GM18951 (cell line): Measurements from ENCODE around the gene MAP1LC3B.

Experiments
- POLR2A ChIP-seq: IDR thresholded peaks from 4 replicates; pipeline ENCODE4 v1.6.1; 2011; ENCODE audit warnings: mild to moderate bottlenecking; ENCODE audit not compliant: insufficient read length, insufficient read depth; ENCODE audit errors: extremely low read depth
- in situ Hi-C: fragments of 300-500 bp; cut with MboI; formaldehyde crosslinking; loops from one replicate; pipeline ENCODE4 v1.12.0; 2022; ENCODE audit warnings: low sequenced_read_pairs, mixed read lengths, inconsistent platforms; ENCODE audit not compliant: unreplicated experiment

The MAP1LC3B gene

DNA sequence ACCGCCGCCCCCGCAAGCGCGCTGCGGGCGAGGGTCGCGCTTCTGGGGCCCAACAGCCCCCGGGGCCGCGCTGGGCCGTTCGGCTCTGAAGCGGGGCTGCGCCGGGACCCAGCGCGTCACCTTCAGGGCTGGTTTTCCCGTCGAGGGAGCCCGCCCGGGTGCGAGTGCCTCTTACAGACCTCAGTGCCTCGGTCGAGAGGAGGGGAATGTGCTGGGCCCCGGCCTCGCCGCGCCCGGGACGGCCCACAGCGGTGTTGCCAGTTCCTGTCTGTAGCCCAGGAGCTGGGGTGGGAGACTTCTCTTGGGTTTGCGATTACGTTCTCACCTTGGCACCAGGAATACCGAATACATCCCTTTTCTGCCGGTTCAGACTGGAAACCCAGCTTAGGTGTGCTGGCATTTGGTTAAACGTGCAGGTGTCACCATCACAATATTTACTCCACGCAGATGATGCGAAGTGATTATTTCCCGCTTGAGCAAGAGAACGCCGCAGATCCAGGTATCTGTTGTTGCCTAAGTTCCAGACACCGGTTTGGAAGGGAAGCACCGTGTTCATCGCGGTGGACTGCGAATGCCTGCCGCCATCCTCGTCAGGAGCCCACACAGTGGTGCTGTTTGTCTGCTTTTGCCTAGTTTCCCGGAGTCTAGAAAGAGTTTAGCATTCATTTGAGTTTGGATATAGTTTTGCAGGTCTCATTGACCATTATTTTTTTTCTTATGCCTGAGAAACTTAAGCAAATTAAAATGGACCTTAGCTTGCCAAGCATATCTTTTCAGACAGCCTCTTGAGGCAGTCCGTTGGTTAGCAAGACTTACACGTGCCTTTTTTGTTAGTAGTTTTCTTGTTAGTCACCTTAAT, 914 bp downstream of the MAP1LC3B start:
- in situ Hi-C loops, result no loop called here
- TF ChIP-seq POLR2A, result no peak

DNA sequence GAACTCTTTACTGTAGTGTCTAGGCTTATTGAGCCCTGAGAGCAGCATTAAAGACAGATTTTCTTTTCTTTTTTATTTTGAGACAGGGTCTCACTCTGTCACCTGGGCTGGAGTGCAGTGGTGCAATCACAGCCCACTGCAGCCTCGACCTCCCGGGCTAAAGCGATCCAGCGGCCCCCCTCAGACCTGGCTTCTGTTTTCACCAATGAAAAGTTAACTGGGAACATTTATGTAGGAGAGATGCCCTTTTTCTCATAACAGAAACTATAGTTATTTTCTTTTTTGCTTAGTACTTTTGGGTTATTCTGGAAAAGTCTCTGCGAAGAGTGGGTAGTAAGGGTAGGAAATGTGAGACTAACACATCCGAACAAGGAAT, 1.5 kb downstream of the MAP1LC3B start:
- TF ChIP-seq POLR2A, result no peak
- in situ Hi-C loops, result no loop called here

DNA sequence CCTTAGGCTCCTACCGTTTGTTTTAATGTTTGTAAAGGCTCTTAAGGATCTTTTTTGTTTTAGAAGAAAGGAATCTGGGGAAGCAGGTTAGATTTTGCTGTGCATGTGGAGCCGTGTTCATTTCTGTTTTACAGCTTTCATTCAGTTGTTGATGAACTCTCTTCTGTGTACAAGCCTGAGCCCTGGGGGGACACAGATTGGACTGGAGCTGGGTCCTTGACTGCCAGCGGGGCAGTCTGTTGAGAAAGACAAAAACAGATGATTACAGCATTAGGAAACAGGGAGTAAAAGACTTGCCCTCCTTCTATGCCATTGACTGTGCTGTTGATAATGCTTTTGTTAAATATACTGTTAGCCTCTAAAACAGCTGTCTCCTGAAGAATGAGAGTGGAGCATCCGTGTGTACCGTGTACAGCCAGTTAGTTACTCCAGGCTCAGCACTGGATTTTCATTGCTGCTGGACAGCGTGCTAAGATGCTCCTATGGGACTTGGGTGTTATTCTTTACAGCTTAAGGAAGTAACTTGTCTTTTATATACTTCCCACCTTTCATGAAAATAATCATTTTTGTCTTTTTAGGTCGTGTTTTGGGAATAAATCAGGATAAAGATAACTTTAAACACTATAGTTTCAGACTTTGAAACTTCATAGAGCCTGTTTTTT, 3.2 kb downstream of the MAP1LC3B start:
- no peak for TF ChIP-seq POLR2A
- in situ Hi-C loops, result no loop called here

DNA sequence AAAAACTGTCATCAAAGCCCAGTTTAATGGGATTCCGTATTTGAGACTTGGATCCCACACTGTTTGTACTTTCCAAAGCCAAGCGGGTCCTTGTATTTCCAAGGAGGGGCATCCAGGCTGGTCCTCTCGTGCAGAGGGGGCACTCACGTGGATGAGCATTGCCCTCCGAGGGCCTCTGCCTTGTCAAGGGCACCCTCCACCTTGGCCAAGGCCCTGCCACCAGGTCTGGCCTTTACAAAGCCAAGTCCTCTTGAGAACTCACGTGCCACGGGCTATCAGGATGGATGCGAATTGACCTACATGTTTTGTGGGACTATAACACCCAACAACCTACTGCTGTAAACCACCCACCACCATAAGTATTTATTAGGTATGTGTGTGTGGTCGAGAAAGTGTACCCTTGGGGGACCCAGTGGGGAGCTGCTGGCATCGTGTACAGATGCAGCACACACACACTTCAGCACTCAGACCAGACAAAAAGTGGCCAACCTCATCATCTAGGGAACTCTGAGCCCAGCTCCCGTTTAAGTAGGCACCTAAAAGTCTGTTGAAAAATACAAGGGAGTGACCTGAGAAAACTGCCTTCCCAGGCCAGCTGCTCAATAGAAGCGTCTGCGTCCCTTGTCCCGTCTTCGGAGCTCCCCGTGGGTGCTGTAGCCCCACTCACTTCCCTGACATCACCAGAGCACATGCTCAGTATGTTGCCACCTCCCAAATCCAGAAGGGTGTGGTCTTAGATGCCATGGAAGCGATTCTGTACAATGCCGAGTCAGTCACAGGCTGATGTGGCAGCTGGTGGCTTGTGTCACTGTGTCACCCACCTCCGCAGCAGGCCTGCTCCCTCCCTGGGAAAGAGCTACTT, 12.9 kb downstream of the MAP1LC3B start:
- TF ChIP-seq POLR2A, result no peak
- in situ Hi-C loops, result no loop called here

DNA sequence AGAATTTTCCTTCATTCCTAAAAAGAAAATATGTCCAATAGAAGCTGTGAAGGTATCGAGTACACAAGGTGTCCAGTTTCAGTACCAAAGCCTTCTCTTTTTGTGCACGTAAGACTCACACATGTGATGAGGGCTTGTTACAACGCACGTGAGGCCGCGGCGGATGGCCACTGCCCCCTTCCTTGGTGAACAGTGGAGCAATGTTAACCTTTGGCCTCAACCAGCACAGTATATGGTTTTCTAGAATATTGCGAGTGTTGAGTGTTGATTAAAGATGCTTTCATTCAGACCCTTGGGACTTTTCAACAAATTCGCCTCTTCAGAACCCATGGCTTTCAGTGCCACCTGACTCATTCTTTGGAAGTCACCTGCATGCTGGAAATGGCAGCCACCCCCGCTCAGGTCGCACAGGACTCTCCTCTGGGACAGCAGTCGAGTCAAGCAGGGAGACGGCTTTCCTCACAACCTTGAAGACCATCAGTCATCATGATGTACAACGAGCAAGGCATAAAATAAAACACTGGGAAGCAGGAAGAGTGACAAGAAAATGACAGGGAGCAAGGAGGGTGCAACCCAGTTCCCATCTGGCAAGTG, 14.5 kb downstream of the MAP1LC3B start:
- no peak for TF ChIP-seq POLR2A
- in situ Hi-C loops, result no loop called here

DNA sequence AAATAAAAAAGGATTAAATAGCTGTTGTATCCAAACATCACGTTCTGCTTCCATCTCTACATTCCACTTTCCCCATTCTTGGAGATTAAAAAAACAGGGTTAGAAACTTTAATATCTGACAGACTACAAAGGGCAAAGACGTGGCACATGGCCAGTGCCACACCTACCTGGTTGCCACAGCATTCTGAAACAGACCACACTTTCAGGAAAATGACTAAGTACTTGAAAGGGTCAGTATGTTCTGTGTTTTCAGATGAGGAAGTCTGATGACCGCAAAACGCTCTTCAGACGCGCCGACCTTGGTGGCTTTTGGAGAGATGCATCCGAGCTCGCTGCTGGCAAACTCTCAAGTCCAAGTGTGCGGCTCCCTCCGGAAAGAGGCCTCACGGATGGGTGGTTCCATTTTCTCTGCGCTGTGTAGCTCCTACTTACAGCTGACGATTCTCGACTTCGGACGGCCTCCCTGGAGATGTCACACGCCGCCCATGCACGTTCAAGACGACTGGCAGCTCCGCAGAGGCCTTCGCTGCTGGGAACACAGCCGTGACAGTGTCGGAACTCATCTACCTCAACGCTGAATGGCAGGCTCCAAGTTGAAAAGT, 15.5 kb downstream of the MAP1LC3B start:
- no peak for TF ChIP-seq POLR2A
- in situ Hi-C loops, result no loop called here

DNA sequence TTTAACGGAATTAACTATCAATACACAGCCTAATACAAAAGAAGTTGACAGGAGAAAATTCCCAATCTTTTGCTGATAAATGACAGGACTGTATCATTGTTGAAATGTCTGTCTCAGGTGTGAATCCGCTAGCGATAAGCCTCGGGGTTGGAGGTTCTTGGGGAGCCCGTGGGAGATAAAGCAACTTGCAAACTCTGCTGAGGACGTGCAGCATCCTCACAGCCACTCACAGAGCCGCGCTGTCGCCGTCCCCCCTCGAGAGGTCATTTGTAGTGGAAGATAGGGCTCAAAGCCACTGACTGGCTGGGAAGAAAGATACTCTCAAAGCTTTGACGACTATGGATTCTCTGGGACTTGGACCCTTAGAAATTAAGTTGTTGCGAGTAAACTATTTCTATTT, 17.0 kb downstream of the MAP1LC3B start:
- TF ChIP-seq POLR2A, result no peak
- in situ Hi-C loops, result no loop called here

DNA sequence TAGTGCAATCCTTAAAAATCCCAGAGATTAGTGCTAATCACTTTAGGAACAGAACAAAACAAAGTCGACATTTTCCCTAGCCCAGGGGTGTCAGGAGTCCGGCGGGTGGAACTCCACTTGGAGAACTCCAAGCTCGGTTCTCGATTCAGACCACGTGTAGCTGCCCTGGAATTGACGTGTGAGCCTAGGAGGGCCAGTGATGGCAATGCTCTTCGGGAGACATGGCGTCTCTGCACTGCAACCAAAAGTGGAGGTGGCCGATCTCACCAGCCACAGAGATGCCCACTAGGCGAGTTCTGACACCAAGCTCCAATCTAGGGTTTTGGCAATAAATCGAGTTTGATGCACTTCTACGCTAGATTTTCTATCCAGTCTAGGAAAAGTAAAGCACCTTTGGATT, 17.6 kb downstream of the MAP1LC3B start:
- TF ChIP-seq POLR2A, result no peak
- in situ Hi-C loops, result no loop called here

DNA sequence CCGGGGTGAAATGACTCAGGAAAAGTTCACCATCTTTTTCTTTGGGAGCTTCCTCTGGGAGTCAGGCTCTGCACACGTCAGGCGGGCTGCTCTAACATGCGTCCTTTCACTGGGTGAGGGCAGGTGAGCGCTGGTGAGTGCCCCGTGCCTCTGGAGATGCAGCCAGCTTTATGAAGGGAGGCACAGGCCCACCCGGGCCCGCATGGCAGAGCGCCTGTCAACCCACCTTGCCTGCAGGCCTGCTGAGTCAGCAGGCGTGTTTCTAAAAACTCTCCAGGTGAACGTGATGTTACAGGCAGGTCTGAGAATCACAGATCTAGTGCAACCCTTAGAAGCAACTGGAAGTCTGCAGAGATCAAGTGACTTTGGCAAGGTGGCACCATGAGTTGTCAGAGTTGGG, 18.4 kb downstream of the MAP1LC3B start:
- no peak for TF ChIP-seq POLR2A
- in situ Hi-C loops, result no loop called here

DNA sequence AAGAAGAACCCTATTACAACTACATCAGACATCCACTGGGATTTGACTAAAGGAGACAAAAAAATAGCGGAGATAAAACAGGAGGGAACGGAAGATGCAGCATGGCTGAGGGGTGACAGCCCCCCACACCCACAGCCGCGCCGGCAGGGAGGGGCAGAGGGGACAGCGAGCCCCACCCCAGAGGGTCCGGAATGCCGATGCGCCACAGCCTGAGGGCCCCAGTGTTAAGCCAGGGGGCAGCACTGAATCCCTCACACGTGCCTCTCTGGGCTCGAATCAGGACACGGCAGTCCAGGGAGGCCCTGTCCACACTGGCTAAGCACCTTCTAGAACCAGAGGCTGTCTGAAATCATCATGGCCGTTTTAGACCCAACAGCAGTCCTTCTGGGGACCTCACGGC, 18.8 kb downstream of the MAP1LC3B start:
- in situ Hi-C loops, result no loop called here

DNA sequence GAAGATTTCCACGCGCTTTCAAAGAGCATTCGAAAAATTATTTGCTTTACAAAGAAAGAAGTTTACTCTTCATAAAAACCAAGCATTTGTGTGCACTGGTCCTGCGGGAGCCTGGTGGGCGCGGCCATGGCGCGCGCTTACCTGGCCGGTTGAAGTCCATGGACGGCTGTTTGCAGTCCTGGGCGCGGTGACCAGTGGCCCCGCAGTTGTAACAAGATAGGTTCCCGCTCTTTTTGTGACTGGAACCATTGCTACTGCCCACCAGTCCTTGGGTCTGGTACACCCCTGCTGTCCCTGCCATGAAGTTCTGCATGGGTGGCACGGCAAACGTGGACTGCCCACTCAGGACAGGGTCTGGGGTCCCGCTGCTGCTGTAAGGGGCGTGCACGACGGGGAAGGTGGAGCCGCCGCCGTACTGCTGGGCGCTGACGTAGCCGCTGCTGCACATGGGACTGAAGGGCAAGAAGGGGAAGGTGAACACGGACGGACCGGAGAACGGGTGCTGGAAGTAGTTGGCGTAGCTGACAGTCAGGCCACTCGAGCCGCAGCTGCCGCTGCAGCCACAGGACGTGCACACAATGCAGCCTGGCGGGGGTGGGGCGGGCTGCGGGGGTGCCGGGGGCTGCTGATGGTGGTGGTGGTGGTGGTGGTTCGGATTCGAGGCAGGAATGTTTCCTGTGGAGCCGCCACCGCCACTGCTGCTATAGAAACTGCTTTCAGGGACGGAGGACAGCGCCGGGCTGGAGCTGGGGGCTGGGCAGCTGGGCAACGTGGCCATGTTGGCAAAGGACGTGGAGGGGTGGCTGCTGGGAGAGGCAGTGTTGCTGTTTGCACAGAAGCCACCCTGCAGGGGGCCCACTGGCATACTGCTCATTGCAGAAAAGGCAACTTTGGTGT, 19.5 kb downstream of the MAP1LC3B start:
- in situ Hi-C loops, result no loop called here
- TF ChIP-seq POLR2A, result no peak

More for the DNA sequence above, 18.8 kb downstream of the MAP1LC3B start:
- no peak for TF ChIP-seq POLR2A

DNA sequence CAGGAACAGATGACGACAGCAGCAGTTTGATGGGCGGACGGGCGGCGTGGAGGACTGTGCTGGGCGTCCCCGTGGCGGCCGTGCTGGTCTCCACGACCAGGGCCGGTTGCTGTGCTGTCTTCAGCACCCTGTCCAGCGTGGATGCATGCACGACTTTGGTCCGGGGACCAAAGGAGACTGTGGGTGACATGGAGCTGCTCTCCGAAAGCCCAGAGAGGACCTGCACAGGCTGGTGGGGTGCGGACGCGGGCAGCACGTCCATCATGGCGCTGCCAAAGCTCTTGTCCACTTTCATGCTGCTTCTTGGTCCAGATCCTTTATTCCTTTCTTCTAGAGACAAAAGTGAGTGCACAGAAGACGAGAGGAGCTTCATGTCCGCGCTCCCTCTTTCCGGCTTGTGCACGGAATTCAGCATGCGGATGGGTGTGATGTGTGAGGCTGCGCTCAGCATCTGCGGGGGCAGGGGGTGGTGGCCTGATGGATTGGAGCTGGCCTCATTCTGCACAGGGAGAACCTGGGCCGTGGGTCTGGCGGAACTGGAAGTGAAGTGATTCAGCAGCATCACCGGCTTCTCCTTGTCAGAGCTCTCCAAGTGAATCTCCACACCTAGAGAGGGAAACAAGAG, 20.3 kb downstream of the MAP1LC3B start:
- no peak for TF ChIP-seq POLR2A
- in situ Hi-C loops, result no loop called here

DNA sequence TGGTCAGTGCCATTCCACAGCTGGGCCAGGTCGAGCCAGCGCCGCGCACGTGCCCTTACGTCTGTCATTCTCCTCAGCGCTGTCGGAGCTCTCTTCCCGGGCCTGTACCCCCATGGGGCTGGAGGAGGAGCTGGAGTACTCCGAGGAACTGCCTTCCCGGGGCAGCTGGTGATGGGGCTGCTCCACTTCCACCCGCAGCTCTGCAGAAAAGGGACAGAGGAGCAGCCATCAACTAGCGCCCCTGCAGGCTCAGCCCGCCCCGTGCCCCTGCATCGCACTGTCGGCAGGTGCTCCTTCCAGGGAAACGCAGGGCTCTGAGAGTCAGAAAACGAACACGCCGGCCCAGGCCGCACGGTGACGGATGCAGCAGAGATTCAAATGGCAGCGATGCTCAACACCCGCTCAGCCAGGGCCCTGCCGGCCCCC, 20.9 kb downstream of the MAP1LC3B start:
- in situ Hi-C loops, result no loop called here
- no peak for TF ChIP-seq POLR2A
